Heart left ventricle (tissue), 13 donors: Measurements from ENCODE around the gene WNK2.

ENCODE experiments used
- CTCF ChIP-seq, 12 donors: fragments of 200-600 bp; sonication (generic) in 4 of 12; IDR thresholded peaks; one replicate each; pipeline versions ENCODE4 v1.5.0 to v1.8.0; 2018 to 2022; ENCODE audit warnings: antibody characterized with exemption in 12 of 12, mild to moderate bottlenecking in 5 of 12
- POLR2A ChIP-seq, 2 donors: fragments of 450-650 bp; IDR thresholded peaks; one replicate each; pipeline ENCODE4 v1.6.1; 2017; ENCODE audit warnings: antibody characterized with exemption in 2 of 2, mild to moderate bottlenecking in 2 of 2, moderate library complexity in 2 of 2
- donor health status: ischemic (EF 13 %, LVEDD 7.1; RV severe dilation, severe dysfunction).
- donor health status: DM: no; HTN: yes; CAD: no.
- donor health status: DM: no; HTN: no; CAD: no.
- donor health status: ischemic (EF 25% LVEDD 6.9; RV normal size, moderate dysfunction).
- donor health status: ischemic (EF 25% LVEDD 5.7; RV mildly dilated, moderate dysfunction).
- donor health status: ischemic (EF 35%, LVEDD 5.7; RV mildly dilated, moderate dysfunction).
- donor health status: nonischemic (EF 11% LVEDD 7.7; RV severe dilation, severe dysfunction).
- donor health status: DM: yes; HTN: yes; CAD: no.
- donor health status: PGD.
- donor health status: ischemic (EF 29% LVEDD 5.4; RV normal size, mild dysfunction).
- donor health status: nonischemic (EF 23%, LVEDD 6.1; RV moderate dilation, normal function).

- TF ChIP-seq CTCF (IDR thresholded peaks at IDR 0.05) (no peak), POLR2A (IDR thresholded peaks at IDR 0.05) (no peak)
These were observed 47.8 kb downstream of the WNK2 start for GRCh38 chr9:93231716-93232115.
